BJ (cell line): ENCODE data around the gene LYSMD4. TPM values are rescaled to one million over a fixed set of nuclear protein-coding genes. Genes with fewer than 3 reads are reported as not detected.
"Not testable (repeated sequence)": the region's sequence is repeated elsewhere in the genome, so short reads cannot be mapped to it uniquely, and the experiment has no call there.

Source experiments
- CTCF ChIA-PET: fragments of 350-600 bp; formaldehyde crosslinking; extraction: SDS; loops from one replicate; lab custom pipeline; 2021; ENCODE audit warnings: antibody characterized with exemption, inconsistent platforms; lab: Yijun Ruan, JAX
- POLR2A ChIA-PET: fragments of 300-600 bp; sonication (Branson Sonifier 250); formaldehyde crosslinking; extraction: SDS; loops from one replicate; lab custom pipeline; 2021; ENCODE audit warnings: antibody characterized with exemption; lab: Charles Lee
- DNase-seq: peaks from one replicate; pipeline ENCODE4 v3.0.0-alpha.2; 2011; ENCODE audit warnings: low read depth
- H3K27me3 ChIP-seq: 2 replicates; pipeline ENCODE4 v1.6.0; 2011; ENCODE audit warnings: low read length; ENCODE audit not compliant: control insufficient read depth, insufficient read depth
- H3K36me3 ChIP-seq: 2 replicates; pipeline ENCODE4 v1.5.1; 2011; ENCODE audit warnings: low read length; ENCODE audit not compliant: control insufficient read depth, insufficient read depth
- H3K4me3 ChIP-seq: 2 replicates; pipeline ENCODE4 v1.5.1; 2011; ENCODE audit warnings: low read depth, mild to moderate bottlenecking, control low read depth, low read length
- CTCF ChIP-seq: IDR thresholded peaks from 2 replicates; pipeline ENCODE4 v1.5.1; 2011; ENCODE audit warnings: low read depth, mild to moderate bottlenecking, control low read depth, inconsistent platforms, low read length, moderate library complexity; ENCODE audit not compliant: insufficient read depth
- polyA plus RNA-seq: library from polyadenylated mRNA; depleted of rRNA; stranded (reverse); fragments of >200 nt; gene quantifications from 2 replicates; pipeline ENCODE4 v1.2.3, GENCODE V29; 2011

Gene LYSMD4
- polyA plus RNA-seq, 1 experiment: 2.7 TPM

DNA sequence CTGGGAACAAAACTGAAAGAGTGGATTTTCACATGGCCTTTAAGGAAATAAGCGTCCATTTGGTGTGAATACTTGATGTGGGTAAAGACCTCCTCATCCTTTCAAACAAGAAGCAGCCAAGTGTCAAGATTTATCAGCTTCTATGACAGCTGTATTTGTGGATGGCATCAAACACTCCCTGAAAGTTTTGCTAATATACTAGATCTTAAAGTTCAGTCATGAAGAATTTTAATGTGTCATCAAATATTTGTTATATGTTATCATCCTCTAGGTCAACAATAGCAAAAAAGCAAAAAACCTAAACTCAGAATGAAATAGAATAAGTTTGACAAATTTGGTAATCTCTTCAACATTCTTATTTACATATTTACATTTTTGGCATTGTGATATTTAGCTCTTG lies 29.1 kb upstream of the LYSMD4 start:
- H3K27me3 ChIP-seq: no peaks in the 10 kb centered on the region
- H3K36me3 ChIP-seq: no peaks in the 10 kb centered on the region
- no peak for DNase-seq
- POLR2A ChIA-PET: no interaction called here
- CTCF ChIA-PET: interaction anchor here (0.8 to 1.2 kb wide), 2 partner anchors 8 to 31 kb away, joined by 3 to 4 read pairs; no protein-coding TSS in a partner anchor
- TF ChIP-seq CTCF: no peak
- H3K4me3 ChIP-seq: no peak overlapping the region

DNA sequence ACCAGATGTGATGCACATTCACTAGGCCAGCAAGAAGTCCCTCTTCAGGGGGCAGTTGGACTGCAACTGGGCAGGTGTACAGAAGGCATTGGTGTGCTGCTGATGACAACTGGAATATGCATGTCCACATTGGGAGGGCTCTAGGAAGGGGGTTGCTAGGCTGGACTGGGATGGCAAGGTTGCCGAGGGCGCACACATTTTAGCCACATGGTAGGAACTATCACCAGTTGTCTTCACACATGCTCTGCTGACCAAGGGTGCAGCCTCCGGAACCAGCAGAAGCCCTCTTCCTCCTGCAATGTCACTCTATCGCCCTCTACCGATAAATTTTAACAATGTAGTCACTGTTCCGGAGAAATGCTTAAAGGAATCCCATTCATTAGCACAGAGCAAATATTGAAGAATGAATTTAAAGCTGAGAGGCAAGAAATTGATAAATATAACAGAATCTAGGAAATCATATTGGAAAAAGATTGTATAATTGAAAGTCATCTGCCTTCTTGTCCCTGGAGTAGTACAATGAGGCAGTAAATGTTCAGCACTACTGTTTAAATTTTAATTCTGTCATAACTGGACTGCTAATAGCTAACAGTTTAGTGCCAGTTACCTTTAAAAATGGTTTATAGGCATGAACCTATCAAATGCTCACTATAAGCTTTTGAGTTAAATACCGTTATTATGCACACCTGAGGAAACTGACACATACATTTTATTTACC lies 22.6 kb upstream of the LYSMD4 start:
- TF ChIP-seq CTCF: peak; percentile 84
- DNase-seq: no peak
- H3K27me3 ChIP-seq: no peaks in the 10 kb centered on the region
- no peak overlapping the region for H3K4me3 ChIP-seq
- H3K36me3 ChIP-seq: no peaks in the 10 kb centered on the region
- ChIA-PET CTCF (interaction anchor here (0.7 to 3.6 kb wide), 20 partner anchors 9 to 506 kb away, joined by 3 to 22 read pairs (median 4); partner anchors contain the start of gene LYSMD4), POLR2A (no interaction called here)

DNA sequence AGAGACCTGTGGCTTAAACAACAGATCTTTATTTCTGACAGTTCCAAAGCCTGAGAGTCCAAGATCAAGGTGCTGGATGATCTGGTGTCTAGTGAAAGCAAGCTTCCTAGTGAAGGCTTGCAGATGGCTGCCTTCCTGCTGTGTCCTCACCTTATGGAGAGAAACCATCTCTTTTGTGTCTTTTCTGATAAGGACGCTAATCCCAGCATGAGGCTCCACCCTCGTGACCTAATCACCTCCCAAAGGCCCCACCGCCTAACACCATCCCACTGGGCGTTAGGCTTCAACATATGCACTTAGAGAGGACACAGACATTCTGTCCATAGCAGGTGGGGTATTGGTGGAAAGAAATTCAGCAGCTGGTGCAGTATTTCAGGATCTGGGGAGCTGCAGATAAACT lies 19.8 kb upstream of the LYSMD4 start:
- DNase-seq: no peak
- ChIA-PET CTCF (interaction anchor here (1.0 to 3.6 kb wide), 6 partner anchors 10 to 481 kb away, joined by 3 to 22 read pairs (median 7); no protein-coding TSS in a partner anchor), POLR2A (no interaction called here)
- Histone ChIP-seq H3K36me3 (no peaks in the 10 kb centered on the region), H3K27me3 (no peaks in the 10 kb centered on the region), H3K4me3 (no peak overlapping the region)
- no peak for TF ChIP-seq CTCF

GRCh38 chr15:99752556-99752955 lies 19.3 kb upstream of the LYSMD4 start:
- POLR2A ChIA-PET: no interaction called here
- Histone ChIP-seq H3K27me3 (no peaks in the 10 kb centered on the region), H3K36me3 (no peaks in the 10 kb centered on the region), H3K4me3 (no peak overlapping the region)
- no peak for TF ChIP-seq CTCF
- CTCF ChIA-PET: interaction anchor here (0.6 to 3.6 kb wide), 6 partner anchors 10 to 481 kb away, joined by 3 to 22 read pairs (median 7); no protein-coding TSS in a partner anchor
- no peak for DNase-seq

GRCh38 chr15:99750326-99750725 lies 17.1 kb upstream of the LYSMD4 start:
- not testable (repeated sequence) for DNase-seq
- CTCF ChIA-PET: interaction anchor here (1.4 kb wide), 1 partner anchor 463 kb away, joined by 4 read pairs; no protein-coding TSS in a partner anchor

More at GRCh38 chr15:99750326-99750725, 17.1 kb upstream of the LYSMD4 start:
- H3K27me3 ChIP-seq, POLR2A ChIA-PET, H3K36me3 ChIP-seq, H3K4me3 ChIP-seq: not testable (repeated sequence)
